SU-DHL-6 (cell line): ENCODE measurements around the gene CPNE1.

Source experiments
- EZH2phosphoT487 ChIP-seq: fragments of 200-600 bp; sonication (generic), shearing (Covaris generic); conservative IDR thresholded peaks from 2 replicates; pipeline ENCODE4 v1.6.1; 2018; ENCODE audit warnings: mild to moderate bottlenecking, antibody characterized with exemption, low read length, moderate library complexity, mixed read lengths
- TF ChIP-seq, protein P1 (sequence below): fragments of 200-600 bp; sonication (generic); IDR thresholded peaks from one replicate; pipeline ENCODE4 v1.5.1; 2017; ENCODE audit warnings: antibody characterized with exemption, mild to moderate bottlenecking, low read length, moderate library complexity; ENCODE audit not compliant: insufficient read depth, poor library complexity, severe bottlenecking

DNA sequence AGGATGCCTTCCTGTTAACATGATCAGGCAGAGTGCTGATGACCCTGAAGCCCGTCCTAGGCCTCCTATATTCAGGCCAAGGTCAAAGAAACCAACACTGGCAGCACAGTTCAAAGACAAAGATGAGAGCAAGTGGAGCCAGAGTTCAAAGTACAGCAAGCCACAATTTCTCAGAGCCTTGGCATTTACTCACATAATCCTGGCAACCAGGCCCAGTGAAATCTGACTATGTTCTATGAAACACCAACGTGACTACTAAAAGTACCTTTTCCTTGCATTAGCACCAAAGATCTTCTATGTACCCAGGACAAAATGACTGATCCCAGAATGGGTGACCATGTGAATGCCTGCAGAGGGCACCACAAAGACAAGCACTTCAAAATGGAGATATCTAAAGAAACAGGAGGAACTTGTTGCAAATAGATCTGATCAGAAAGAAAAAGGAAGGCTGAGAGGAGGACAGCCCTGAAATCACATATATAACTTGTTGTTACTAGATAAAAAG is 30.6 kb upstream of the CPNE1 start:
- TF ChIP-seq, protein P1, sequence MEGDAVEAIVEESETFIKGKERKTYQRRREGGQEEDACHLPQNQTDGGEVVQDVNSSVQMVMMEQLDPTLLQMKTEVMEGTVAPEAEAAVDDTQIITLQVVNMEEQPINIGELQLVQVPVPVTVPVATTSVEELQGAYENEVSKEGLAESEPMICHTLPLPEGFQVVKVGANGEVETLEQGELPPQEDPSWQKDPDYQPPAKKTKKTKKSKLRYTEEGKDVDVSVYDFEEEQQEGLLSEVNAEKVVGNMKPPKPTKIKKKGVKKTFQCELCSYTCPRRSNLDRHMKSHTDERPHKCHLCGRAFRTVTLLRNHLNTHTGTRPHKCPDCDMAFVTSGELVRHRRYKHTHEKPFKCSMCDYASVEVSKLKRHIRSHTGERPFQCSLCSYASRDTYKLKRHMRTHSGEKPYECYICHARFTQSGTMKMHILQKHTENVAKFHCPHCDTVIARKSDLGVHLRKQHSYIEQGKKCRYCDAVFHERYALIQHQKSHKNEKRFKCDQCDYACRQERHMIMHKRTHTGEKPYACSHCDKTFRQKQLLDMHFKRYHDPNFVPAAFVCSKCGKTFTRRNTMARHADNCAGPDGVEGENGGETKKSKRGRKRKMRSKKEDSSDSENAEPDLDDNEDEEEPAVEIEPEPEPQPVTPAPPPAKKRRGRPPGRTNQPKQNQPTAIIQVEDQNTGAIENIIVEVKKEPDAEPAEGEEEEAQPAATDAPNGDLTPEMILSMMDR: no peak
- TF ChIP-seq EZH2phosphoT487: no peak
